Panc1 (cell line): Measurements from ENCODE around the gene GPR153. TPM values are rescaled to one million over a fixed set of nuclear protein-coding genes. Genes with fewer than 3 reads are reported as not detected.

Experiments used
- ATAC-seq: fragments of 200-7000 bp; cut with Tn5 transposase; 2 replicates; pipeline ENCODE4 v1.9.1; 2020; ENCODE audit warnings: mild to moderate bottlenecking, moderate library complexity
- BruUV-seq: library from RNA; stranded (reverse); fragments of 400-500 nt; replicated peaks from 2 replicates; lab custom pipeline; 2021; lab: Mats Ljungman, UMichigan
- CTCF ChIA-PET: fragments of 300-600 bp; sonication (Branson Sonifier 250); formaldehyde crosslinking; loops from one replicate; lab custom pipeline; 2022; ENCODE audit warnings: antibody characterized with exemption; lab: Charles Lee
- POLR2A ChIA-PET: fragments of 300-600 bp; sonication (Branson Sonifier 250); formaldehyde crosslinking; loops from one replicate; lab custom pipeline; 2022; ENCODE audit warnings: antibody characterized with exemption; lab: Charles Lee
- DNase-seq: peaks from one replicate; pipeline ENCODE4 v3.0.0-alpha.2; 2010; ENCODE audit warnings: low read depth, low spot score
- H3K27ac ChIP-seq: 2 replicates; pipeline ENCODE4 v1.5.1; 2011; ENCODE audit warnings: mild to moderate bottlenecking, low read length, inconsistent platforms
- H3K27me3 ChIP-seq: fragments of 200-500 bp; sonication (Bioruptor generic); 2 replicates; pipeline ENCODE4 v1.6.0; 2014; ENCODE audit warnings: low read length, inconsistent platforms; ENCODE audit not compliant: control insufficient read depth, insufficient read depth
- H3K36me3 ChIP-seq: fragments of 200-500 bp; sonication (Bioruptor generic); 2 replicates; pipeline ENCODE4 v1.5.1; 2014; ENCODE audit warnings: inconsistent platforms, mild to moderate bottlenecking, low read length, moderate library complexity; ENCODE audit not compliant: control insufficient read depth, insufficient read depth
- H3K4me1 ChIP-seq: 2 replicates; pipeline ENCODE4 v1.5.1; 2011; ENCODE audit warnings: inconsistent platforms, mild to moderate bottlenecking, low read length, moderate library complexity; ENCODE audit not compliant: control insufficient read depth, insufficient read depth
- H3K4me3 ChIP-seq, 2 experiments: 2 replicates each; pipeline ENCODE4 v1.5.1; 2011 to 2012; ENCODE audit warnings: low read depth in 2 of 2, low read length in 2 of 2, mild to moderate bottlenecking in 2 of 2, inconsistent platforms in 1 of 2, moderate library complexity in 1 of 2
- H3K9me3 ChIP-seq: fragments of 200-500 bp; sonication (Bioruptor generic); 2 replicates; pipeline ENCODE4 v1.5.1; 2014; ENCODE audit warnings: low read depth, mild to moderate bottlenecking, inconsistent platforms, low read length, moderate library complexity; ENCODE audit not compliant: control insufficient read depth, insufficient read depth
- POLR2AphosphoS5 ChIP-seq: IDR thresholded peaks from 2 replicates; pipeline ENCODE4 v1.6.1; 2012; ENCODE audit warnings: mild to moderate bottlenecking, low read depth, low read length, moderate library complexity
- SIN3A ChIP-seq: IDR thresholded peaks from 2 replicates; pipeline ENCODE4 v1.6.1; 2012; ENCODE audit warnings: low read depth, mild to moderate bottlenecking, low read length, moderate library complexity, borderline replicate concordance; ENCODE audit not compliant: insufficient read depth
- TCF7L2 ChIP-seq: IDR thresholded peaks from 2 replicates; pipeline ENCODE4 v1.6.1; 2011; ENCODE audit warnings: mild to moderate bottlenecking, low read depth, low read length, inconsistent platforms
- in situ Hi-C: cut with HindIII; loops from 2 replicates; pipeline ENCODE4 v1.10.0; 2016; ENCODE audit warnings: low sequenced_read_pairs, low pct_unique_long_range_greater_than_20kb
- intact Hi-C: fragments of 100-400 bp; cut with micrococcal nuclease; formaldehyde crosslinking; loops from one replicate; pipeline ENCODE4 v1.10.0; 2022; ENCODE audit not compliant: unreplicated experiment
- total RNA-seq: library from RNA; stranded (reverse); gene quantifications from one replicate; pipeline ENCODE4 v1.2.1, GENCODE V29; 2021; ENCODE audit not compliant: unreplicated experiment
- TF ChIP-seq, protein P1 (sequence below), 2 experiments: IDR thresholded peaks; 2 replicates each; pipeline ENCODE4 v1.6.1; 2011 to 2012; ENCODE audit warnings: low read depth in 2 of 2, control low read depth in 1 of 2, low read length in 1 of 2, mild to moderate bottlenecking in 1 of 2, moderate library complexity in 1 of 2; ENCODE audit not compliant: insufficient read depth in 1 of 2
- TF ChIP-seq, protein P2 (sequence below): fragments of 450-650 bp; IDR thresholded peaks from 2 replicates; pipeline ENCODE4 v1.5.1; 2017; ENCODE audit warnings: mild to moderate bottlenecking

Gene GPR153
- total RNA-seq, 1 experiment from 2014 or later: 5.5 TPM

DNA sequence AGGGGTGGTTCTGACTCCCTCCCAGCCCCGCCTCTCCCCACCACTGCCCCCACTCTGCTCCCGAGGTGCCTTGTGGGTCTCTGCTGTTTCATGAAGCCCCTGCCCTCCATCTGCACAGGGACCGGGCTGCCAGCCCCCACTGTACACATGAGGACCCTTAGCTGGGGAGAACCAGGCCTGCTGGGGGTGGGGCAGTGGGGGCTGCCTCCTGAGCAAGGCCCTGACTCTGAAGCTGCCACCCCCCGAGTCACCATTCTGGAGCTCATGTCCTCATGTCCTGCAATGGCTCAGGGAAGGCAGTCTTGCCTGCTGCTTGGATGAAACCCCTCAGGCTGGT lies 8.6 kb downstream of the GPR153 start:
- ATAC-seq (no peak), DNase-seq (no peak)
- TF ChIP-seq, protein P1, sequence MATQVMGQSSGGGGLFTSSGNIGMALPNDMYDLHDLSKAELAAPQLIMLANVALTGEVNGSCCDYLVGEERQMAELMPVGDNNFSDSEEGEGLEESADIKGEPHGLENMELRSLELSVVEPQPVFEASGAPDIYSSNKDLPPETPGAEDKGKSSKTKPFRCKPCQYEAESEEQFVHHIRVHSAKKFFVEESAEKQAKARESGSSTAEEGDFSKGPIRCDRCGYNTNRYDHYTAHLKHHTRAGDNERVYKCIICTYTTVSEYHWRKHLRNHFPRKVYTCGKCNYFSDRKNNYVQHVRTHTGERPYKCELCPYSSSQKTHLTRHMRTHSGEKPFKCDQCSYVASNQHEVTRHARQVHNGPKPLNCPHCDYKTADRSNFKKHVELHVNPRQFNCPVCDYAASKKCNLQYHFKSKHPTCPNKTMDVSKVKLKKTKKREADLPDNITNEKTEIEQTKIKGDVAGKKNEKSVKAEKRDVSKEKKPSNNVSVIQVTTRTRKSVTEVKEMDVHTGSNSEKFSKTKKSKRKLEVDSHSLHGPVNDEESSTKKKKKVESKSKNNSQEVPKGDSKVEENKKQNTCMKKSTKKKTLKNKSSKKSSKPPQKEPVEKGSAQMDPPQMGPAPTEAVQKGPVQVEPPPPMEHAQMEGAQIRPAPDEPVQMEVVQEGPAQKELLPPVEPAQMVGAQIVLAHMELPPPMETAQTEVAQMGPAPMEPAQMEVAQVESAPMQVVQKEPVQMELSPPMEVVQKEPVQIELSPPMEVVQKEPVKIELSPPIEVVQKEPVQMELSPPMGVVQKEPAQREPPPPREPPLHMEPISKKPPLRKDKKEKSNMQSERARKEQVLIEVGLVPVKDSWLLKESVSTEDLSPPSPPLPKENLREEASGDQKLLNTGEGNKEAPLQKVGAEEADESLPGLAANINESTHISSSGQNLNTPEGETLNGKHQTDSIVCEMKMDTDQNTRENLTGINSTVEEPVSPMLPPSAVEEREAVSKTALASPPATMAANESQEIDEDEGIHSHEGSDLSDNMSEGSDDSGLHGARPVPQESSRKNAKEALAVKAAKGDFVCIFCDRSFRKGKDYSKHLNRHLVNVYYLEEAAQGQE (IDR thresholded peaks at IDR 0.05; ENCODE audit: insufficient read depth in 1 of 2, low read depth in 2 of 2, low read length in 1 of 2): no peak
- TF ChIP-seq SIN3A: no peak
- no peak for TF ChIP-seq TCF7L2
- no peak for TF ChIP-seq POLR2AphosphoS5
- TF ChIP-seq, protein P2, sequence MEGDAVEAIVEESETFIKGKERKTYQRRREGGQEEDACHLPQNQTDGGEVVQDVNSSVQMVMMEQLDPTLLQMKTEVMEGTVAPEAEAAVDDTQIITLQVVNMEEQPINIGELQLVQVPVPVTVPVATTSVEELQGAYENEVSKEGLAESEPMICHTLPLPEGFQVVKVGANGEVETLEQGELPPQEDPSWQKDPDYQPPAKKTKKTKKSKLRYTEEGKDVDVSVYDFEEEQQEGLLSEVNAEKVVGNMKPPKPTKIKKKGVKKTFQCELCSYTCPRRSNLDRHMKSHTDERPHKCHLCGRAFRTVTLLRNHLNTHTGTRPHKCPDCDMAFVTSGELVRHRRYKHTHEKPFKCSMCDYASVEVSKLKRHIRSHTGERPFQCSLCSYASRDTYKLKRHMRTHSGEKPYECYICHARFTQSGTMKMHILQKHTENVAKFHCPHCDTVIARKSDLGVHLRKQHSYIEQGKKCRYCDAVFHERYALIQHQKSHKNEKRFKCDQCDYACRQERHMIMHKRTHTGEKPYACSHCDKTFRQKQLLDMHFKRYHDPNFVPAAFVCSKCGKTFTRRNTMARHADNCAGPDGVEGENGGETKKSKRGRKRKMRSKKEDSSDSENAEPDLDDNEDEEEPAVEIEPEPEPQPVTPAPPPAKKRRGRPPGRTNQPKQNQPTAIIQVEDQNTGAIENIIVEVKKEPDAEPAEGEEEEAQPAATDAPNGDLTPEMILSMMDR: no peak
- in situ Hi-C loops: no loop called here
- Histone ChIP-seq H3K27ac (no peak overlapping the region), H3K36me3 (no peaks in the 10 kb centered on the region), H3K4me1 (no peaks in the 10 kb centered on the region), H3K4me3 (no peak overlapping the region), H3K9me3 (no peaks in the 10 kb centered on the region), H3K27me3 (no peaks in the 10 kb centered on the region)
- POLR2A ChIA-PET: no interaction called here
- CTCF ChIA-PET: no interaction called here
- BruUV-seq: no TSS peak
- intact Hi-C loops: no loop called here

DNA sequence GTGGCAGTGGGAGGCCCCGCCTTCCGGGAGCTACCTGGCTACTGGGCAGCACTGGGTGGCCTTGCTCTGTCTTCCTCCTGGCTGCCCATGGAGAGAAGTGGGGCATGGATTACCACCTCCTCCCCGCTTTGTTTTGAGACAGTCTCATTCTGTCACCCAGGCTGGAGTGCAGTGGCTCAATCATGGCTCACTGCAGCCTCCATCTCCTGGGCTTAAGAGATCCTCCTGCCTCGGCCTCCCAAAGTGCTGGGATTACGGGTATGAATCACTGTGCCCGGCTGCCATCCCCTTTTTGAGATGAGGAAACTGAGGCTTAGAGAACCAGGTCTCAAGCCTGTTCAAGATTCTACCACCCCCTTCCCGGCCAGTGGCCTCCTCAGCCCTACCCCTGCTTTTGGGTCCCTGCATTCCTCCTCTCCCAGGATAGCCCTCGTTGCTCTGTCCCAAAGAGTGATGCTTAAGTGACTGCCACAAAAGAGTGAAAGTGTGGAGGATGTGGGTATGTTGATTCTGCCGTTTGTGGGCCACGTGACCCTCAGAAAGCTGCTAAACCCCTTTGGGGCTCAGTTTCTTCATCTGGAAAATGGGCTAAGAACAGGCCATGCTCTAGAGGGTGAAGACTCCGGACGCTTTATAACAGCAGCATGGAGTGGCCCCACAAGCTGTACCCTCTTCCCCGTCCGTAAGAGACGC lies 9.1 kb downstream of the GPR153 start:
- Histone ChIP-seq H3K27me3 (no peaks in the 10 kb centered on the region), H3K9me3 (no peaks in the 10 kb centered on the region), H3K4me1 (peaks cover 2% of the 10 kb centered on the region; the same call in 1 of the 2 replicates), H3K36me3 (no peaks in the 10 kb centered on the region), H3K4me3 (no peak overlapping the region), H3K27ac (no peak overlapping the region)
- no peak for ATAC-seq
- no peak for DNase-seq
- BruUV-seq: no TSS peak
- in situ Hi-C loops (no loop called here), intact Hi-C loops (no loop called here)
- ChIA-PET POLR2A (no interaction called here), CTCF (interaction anchor here (0.5 to 0.6 kb wide), 2 partner anchors 189 to 198 kb away, joined by 3 to 5 read pairs; no protein-coding TSS in a partner anchor)
- no peak for TF ChIP-seq TCF7L2
- TF ChIP-seq, protein P1 (IDR thresholded peaks at IDR 0.05; ENCODE audit: insufficient read depth in 1 of 2, low read depth in 2 of 2, low read length in 1 of 2): no peak
- TF ChIP-seq POLR2AphosphoS5: no peak
- no peak for TF ChIP-seq SIN3A
- TF ChIP-seq, protein P2: no peak
